GM12878 (cell line): ENCODE measurements around the gene ENDOV. TPM values are rescaled to one million over a fixed set of nuclear protein-coding genes. Genes with fewer than 3 reads are reported as not detected.

Experiments
- ATAC-seq: fragments of 200-7000 bp; cut with Tn5 transposase; 3 replicates; pipeline ENCODE4 v1.9.1; 2020; ENCODE audit warnings: mild to moderate bottlenecking, moderate library complexity
- BruUV-seq: library from RNA; stranded (reverse); fragments of 400-500 nt; replicated peaks from 2 replicates; lab custom pipeline; 2021; lab: Mats Ljungman, UMichigan
- CTCF ChIA-PET: fragments of 300-600 bp; sonication (Branson Sonifier 250); formaldehyde crosslinking; extraction: SDS; loops from one replicate; lab custom pipeline; 2021; ENCODE audit warnings: inconsistent platforms; lab: Yijun Ruan, JAX
- POLR2A ChIA-PET: fragments of 350-600 bp; formaldehyde crosslinking; extraction: SDS; loops from one replicate; lab custom pipeline; 2021; ENCODE audit warnings: inconsistent platforms; lab: Charles Lee
- RAD21 ChIA-PET: fragments of 300-600 bp; sonication (Branson Sonifier 250); formaldehyde crosslinking; loops from one replicate; lab custom pipeline; 2023; ENCODE audit warnings: antibody characterized with exemption; ENCODE audit not compliant: unreplicated experiment; lab: Charles Lee
- SMC1A ChIA-PET: fragments of 300-600 bp; sonication (Branson Sonifier 250); formaldehyde crosslinking; loops from one replicate; lab custom pipeline; 2023; ENCODE audit not compliant: unreplicated experiment, uncharacterized antibody; lab: Charles Lee
- DNase-seq: peaks from one replicate; pipeline ENCODE4 v3.0.0-alpha.2; 2011; ENCODE audit warnings: low read depth, low spot score
- FAIRE-seq: peaks from 3 replicates; lab custom pipeline; 2011; peaks lifted over from hg19 to GRCh38; lab: Jason Lieb, UNC
- H2AFZ ChIP-seq: 2 replicates; pipeline ENCODE4 v1.6.0; 2011; ENCODE audit warnings: low read depth, low read length, control low read depth; ENCODE audit not compliant: control insufficient read depth
- H3K27ac ChIP-seq: 2 replicates; pipeline ENCODE4 v1.5.1; 2011; ENCODE audit warnings: control low read depth; ENCODE audit not compliant: control insufficient read depth, insufficient read depth
- H3K27me3 ChIP-seq, 2 experiments: replicated peaks in 1 of 2; 2 replicates each; pipeline versions ENCODE4 v1.6.0 to v1.6.1; 2011; ENCODE audit warnings: low read length in 1 of 2; ENCODE audit not compliant: control insufficient read depth in 2 of 2, insufficient read depth in 2 of 2
- H3K36me3 ChIP-seq, 2 experiments: 2 replicates each; pipeline ENCODE4 v1.5.1; 2011; ENCODE audit warnings: low read length in 1 of 2; ENCODE audit not compliant: control insufficient read depth in 2 of 2, insufficient read depth in 2 of 2
- H3K4me1 ChIP-seq: 2 replicates; pipeline ENCODE4 v1.6.1; 2011; ENCODE audit warnings: mild to moderate bottlenecking, low read length, moderate library complexity, mixed read lengths; ENCODE audit not compliant: control insufficient read depth, insufficient read depth
- H3K4me2 ChIP-seq: 2 replicates; pipeline ENCODE4 v1.6.0; 2011; ENCODE audit warnings: control low read depth; ENCODE audit not compliant: control insufficient read depth, insufficient read depth
- H3K4me3 ChIP-seq: fragments of 200-600 bp; sonication (generic); 2 replicates; pipeline ENCODE4 v1.5.1; 2016
- H3K79me2 ChIP-seq: 2 replicates; pipeline ENCODE4 v1.6.0; 2011; ENCODE audit warnings: low read length; ENCODE audit not compliant: control insufficient read depth, insufficient read depth
- H3K9ac ChIP-seq: 2 replicates; pipeline ENCODE4 v1.8.0; 2011; ENCODE audit warnings: low read length, control low read depth, mixed read lengths; ENCODE audit not compliant: control insufficient read depth, insufficient read depth
- H3K9me3 ChIP-seq: replicated peaks from 3 replicates; pipeline ENCODE4 v1.5.1; 2011; ENCODE audit warnings: mild to moderate bottlenecking, low read length; ENCODE audit not compliant: control insufficient read depth, insufficient read depth
- H4K20me1 ChIP-seq: 2 replicates; pipeline ENCODE4 v1.6.0; 2011; ENCODE audit not compliant: control insufficient read depth, insufficient read depth
- ATF7 ChIP-seq: fragments of 450-650 bp; IDR thresholded peaks from 2 replicates; pipeline ENCODE4 v1.6.1; 2016; ENCODE audit warnings: low read depth, mild to moderate bottlenecking
- BMI1 ChIP-seq: fragments of 450-650 bp; IDR thresholded peaks from 2 replicates; pipeline ENCODE4 v1.6.1; 2016; ENCODE audit warnings: mild to moderate bottlenecking, moderate library complexity, borderline replicate concordance
- FOS ChIP-seq: IDR thresholded peaks from 3 replicates; pipeline ENCODE4 v1.6.1; 2011; ENCODE audit warnings: borderline replicate concordance; ENCODE audit not compliant: insufficient read length; ENCODE audit errors: extremely low read depth
- FOXM1 ChIP-seq: IDR thresholded peaks from 2 replicates; pipeline ENCODE4 v1.6.1; 2012; ENCODE audit warnings: low read depth, mild to moderate bottlenecking, inconsistent platforms, low read length, moderate library complexity
- MYB ChIP-seq: fragments of 150-350 bp; IDR thresholded peaks from 2 replicates; pipeline ENCODE4 v1.6.1; 2014; ENCODE audit warnings: mild to moderate bottlenecking, low read depth, low read length, borderline replicate concordance
- PBX3 ChIP-seq: IDR thresholded peaks from 2 replicates; pipeline ENCODE4 v1.6.1; 2011; ENCODE audit warnings: mild to moderate bottlenecking, low read depth, low read length, moderate library complexity; ENCODE audit not compliant: insufficient replicate concordance
- POU2F2 ChIP-seq: IDR thresholded peaks from 3 replicates; pipeline ENCODE4 v1.6.1; 2011; ENCODE audit warnings: low read depth, mild to moderate bottlenecking, low read length, borderline replicate concordance
- RUNX3 ChIP-seq: IDR thresholded peaks from 2 replicates; pipeline ENCODE4 v1.6.1; 2012; ENCODE audit warnings: low read length, inconsistent platforms
- SMAD5 ChIP-seq: IDR thresholded peaks from 2 replicates; pipeline ENCODE4 v1.6.1; 2016; ENCODE audit warnings: antibody characterized with exemption, low read depth
- SMC3 ChIP-seq: IDR thresholded peaks from 2 replicates; pipeline ENCODE4 v1.6.1; 2011; ENCODE audit warnings: low read length, improper control_type of control experiment, borderline replicate concordance
- TAF1 ChIP-seq: IDR thresholded peaks from 2 replicates; pipeline ENCODE4 v1.6.1; 2011; ENCODE audit warnings: mild to moderate bottlenecking, low read depth, low read length, borderline replicate concordance
- ZNF207 ChIP-seq: fragments of 450-650 bp; IDR thresholded peaks from 2 replicates; pipeline ENCODE4 v1.6.1; 2014; ENCODE audit warnings: antibody characterized with exemption, mild to moderate bottlenecking, borderline replicate concordance
- ZNF274 ChIP-seq: IDR thresholded peaks from one replicate; pipeline ENCODE4 v1.8.0; 2011; ENCODE audit not compliant: insufficient read length, insufficient read depth
- ZNF622 ChIP-seq: fragments of 450-650 bp; IDR thresholded peaks from 2 replicates; pipeline ENCODE4 v1.6.1; 2017; ENCODE audit warnings: mild to moderate bottlenecking, inconsistent platforms
- WGBS: methylation state at CpG from one replicate; pipeline ENCODE4 v1.1.6; 2016; ENCODE audit warnings: low lambda C conversion rate; ENCODE audit not compliant: insufficient replicate concordance, insufficient coverage; ENCODE audit errors: missing lambda C conversion rate; 5-methylcytosine and 5-hydroxymethylcytosine counted together
- in situ Hi-C: fragments of 300-500 bp; cut with MboI; formaldehyde crosslinking; loops from 9 replicates; pipeline ENCODE4 v1.14.3; 2018; ENCODE audit warnings: mixed read lengths
- intact Hi-C: fragments of 100-400 bp; cut with micrococcal nuclease; formaldehyde crosslinking; loops from one replicate; pipeline ENCODE4 v1.14.2; 2022; ENCODE audit not compliant: unreplicated experiment
- polyA plus RNA-seq, 11 experiments: library from polyadenylated mRNA; depleted of rRNA in 4 of 11; unstranded in 6 of 11; stranded (reverse) in 5 of 11; fragments of >200 nt; fragmentation: Nextera tagmentation in 4 of 11; fragmentation: Illumina TruSeq in 1 of 11; extraction: Ambion mirVana in 4 of 11; extraction: Trizol in 1 of 11; gene quantifications; 1 replicate in 1 of 11; 2 replicates in 10 of 11; pipeline versions ENCODE4 v1.2.1 to v1.2.3, GENCODE V29; 2011 to 2016; ENCODE audit warnings: inconsistent platforms in 2 of 11, missing spikeins in 2 of 11, low read depth in 1 of 11
- total RNA-seq, 4 experiments: library from RNA; depleted of rRNA in 3 of 4; stranded (reverse); fragments of >200 nt in 3 of 4; fragmentation: Illumina TruSeq in 1 of 4; extraction: Trizol in 1 of 4; gene quantifications; 2 replicates each; pipeline versions ENCODE4 v1.2.1 to v1.2.3, GENCODE V29; 2013 to 2021
- TF ChIP-seq, protein P1 (sequence below): IDR thresholded peaks from 2 replicates; pipeline ENCODE4 v1.6.1; 2012; ENCODE audit warnings: low read depth, low read length, improper control_type of control experiment
- TF ChIP-seq, protein P2 (sequence below): fragments of 450-650 bp; IDR thresholded peaks from 2 replicates; pipeline ENCODE4 v1.6.1; 2016; ENCODE audit warnings: mild to moderate bottlenecking
- TF ChIP-seq, protein P3 (sequence below): fragments of 450-650 bp; conservative IDR thresholded peaks from 2 replicates; pipeline ENCODE4 v1.6.1; 2017; ENCODE audit warnings: mild to moderate bottlenecking, moderate library complexity

The ENDOV gene
- total and polyA plus RNA-seq, 10 of the 15 experiments (the other 5 are each of a cell fraction or from before 2014, with no cell fraction given): 0.63 to 11.9 (median 8.1) TPM

DNA sequence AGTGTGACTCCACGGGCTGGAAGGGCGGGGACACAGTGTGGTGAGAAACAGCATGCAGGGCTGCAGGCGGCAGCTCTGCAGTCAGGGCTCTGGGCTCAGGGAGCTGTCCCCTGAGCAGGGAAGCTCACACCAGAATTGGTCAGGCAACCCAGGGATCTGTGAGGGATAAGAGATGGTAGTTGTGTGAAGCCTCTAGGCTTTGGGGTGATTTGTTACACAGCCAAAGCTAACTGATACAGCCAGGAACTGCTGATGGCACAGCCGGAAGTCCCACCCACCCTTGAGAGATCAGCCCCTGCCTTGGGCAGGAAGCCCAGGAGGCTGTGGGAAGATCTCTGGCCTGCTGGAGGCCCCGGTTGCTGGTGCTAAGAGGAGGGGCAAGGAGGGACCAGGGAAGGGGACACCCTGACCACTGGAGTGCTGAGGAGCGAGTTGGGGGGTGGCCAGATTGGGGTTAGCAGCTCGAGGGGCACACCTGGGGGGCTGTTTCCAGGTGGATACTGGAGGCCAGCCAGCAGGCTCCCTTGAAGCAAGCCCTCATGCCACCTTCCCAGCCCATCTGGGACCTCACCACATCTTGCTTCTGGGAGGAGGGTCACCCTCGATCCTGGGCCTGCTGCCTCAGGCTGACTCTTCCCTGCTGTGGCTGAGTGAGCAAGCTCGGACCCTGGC lies 36.3 kb downstream of the ENDOV start (continued):
- TF ChIP-seq PBX3 (no peak), RUNX3 (no peak), BMI1 (no peak), ZNF207 (no peak), SMAD5 (no peak), FOS (no peak), TAF1 (no peak), SMC3 (no peak), ZNF274 (no peak), FOXM1 (no peak), ATF7 (no peak)

GRCh38 chr17:80452173-80452915 lies 37.4 kb downstream of the ENDOV start:
- Histone ChIP-seq H3K27me3 (no peaks in the 10 kb centered on the region), H3K36me3 (no peaks in the 10 kb centered on the region), H4K20me1 (no peaks in the 10 kb centered on the region), H3K27ac (no peak overlapping the region), H3K4me2 (no peak overlapping the region), H3K9me3 (no peaks in the 10 kb centered on the region), H3K79me2 (peaks cover 7% of the 10 kb centered on the region), H2AFZ (no peak overlapping the region), H3K4me1 (peaks cover 8% of the 10 kb centered on the region), H3K4me3 (no peak overlapping the region), H3K9ac (no peak overlapping the region)
- ATAC-seq: no peak
- RAD21 ChIA-PET: no interaction called here
- in situ Hi-C loops (no loop called here), intact Hi-C loops (loop anchor here (10.0 kb wide), 1 partner anchor 122 kb away; no protein-coding TSS in a partner anchor)
- SMC1A ChIA-PET: no interaction called here
- 72% methylated on average over 14 of the region's 14 CpGs for WGBS
- POLR2A ChIA-PET: no interaction called here
- FAIRE-seq: no peak
- no peak for DNase-seq
- BruUV-seq: no TSS peak
- CTCF ChIA-PET: no interaction called here
- TF ChIP-seq ZNF622 (no peak), POU2F2 (no peak), MYB (no peak)
- TF ChIP-seq, protein P1, sequence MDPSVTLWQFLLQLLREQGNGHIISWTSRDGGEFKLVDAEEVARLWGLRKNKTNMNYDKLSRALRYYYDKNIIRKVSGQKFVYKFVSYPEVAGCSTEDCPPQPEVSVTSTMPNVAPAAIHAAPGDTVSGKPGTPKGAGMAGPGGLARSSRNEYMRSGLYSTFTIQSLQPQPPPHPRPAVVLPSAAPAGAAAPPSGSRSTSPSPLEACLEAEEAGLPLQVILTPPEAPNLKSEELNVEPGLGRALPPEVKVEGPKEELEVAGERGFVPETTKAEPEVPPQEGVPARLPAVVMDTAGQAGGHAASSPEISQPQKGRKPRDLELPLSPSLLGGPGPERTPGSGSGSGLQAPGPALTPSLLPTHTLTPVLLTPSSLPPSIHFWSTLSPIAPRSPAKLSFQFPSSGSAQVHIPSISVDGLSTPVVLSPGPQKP: no peak
- TF ChIP-seq, protein P2, sequence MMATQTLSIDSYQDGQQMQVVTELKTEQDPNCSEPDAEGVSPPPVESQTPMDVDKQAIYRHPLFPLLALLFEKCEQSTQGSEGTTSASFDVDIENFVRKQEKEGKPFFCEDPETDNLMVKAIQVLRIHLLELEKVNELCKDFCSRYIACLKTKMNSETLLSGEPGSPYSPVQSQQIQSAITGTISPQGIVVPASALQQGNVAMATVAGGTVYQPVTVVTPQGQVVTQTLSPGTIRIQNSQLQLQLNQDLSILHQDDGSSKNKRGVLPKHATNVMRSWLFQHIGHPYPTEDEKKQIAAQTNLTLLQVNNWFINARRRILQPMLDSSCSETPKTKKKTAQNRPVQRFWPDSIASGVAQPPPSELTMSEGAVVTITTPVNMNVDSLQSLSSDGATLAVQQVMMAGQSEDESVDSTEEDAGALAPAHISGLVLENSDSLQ: no peak
- TF ChIP-seq, protein P3, sequence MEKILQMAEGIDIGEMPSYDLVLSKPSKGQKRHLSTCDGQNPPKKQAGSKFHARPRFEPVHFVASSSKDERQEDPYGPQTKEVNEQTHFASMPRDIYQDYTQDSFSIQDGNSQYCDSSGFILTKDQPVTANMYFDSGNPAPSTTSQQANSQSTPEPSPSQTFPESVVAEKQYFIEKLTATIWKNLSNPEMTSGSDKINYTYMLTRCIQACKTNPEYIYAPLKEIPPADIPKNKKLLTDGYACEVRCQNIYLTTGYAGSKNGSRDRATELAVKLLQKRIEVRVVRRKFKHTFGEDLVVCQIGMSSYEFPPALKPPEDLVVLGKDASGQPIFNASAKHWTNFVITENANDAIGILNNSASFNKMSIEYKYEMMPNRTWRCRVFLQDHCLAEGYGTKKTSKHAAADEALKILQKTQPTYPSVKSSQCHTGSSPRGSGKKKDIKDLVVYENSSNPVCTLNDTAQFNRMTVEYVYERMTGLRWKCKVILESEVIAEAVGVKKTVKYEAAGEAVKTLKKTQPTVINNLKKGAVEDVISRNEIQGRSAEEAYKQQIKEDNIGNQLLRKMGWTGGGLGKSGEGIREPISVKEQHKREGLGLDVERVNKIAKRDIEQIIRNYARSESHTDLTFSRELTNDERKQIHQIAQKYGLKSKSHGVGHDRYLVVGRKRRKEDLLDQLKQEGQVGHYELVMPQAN: no peak
